HG03378 (cell line): ENCODE data around the gene CPS1.

Experiments used
- ATAC-seq: cut with Tn5 transposase; IDR thresholded peaks from one replicate; pipeline ENCODE4 v1.9.1; 2021; ENCODE audit warnings: mild to moderate bottlenecking, moderate library complexity; ENCODE audit not compliant: unreplicated experiment

The CPS1 gene

GRCh38 chr2:210556329-210556980, at the start of gene CPS1:
TSS of gene CPS1 (plus strand) at chr2:210556599. CDS start at chr2:210556734, 135 bp downstream.
- no peak for ATAC-seq

GRCh38 chr2:210515911-210516310, 40.5 kb upstream of the CPS1 start:
- ATAC-seq: no peak

- no peak for ATAC-seq
These were observed 39.1 kb upstream of the CPS1 start for GRCh38 chr2:210517264-210517663.

GRCh38 chr2:210519594-210519993, 36.8 kb upstream of the CPS1 start:
- no peak for ATAC-seq

- ATAC-seq: no peak
These were observed 34.0 kb upstream of the CPS1 start for GRCh38 chr2:210522399-210522798.

- no peak for ATAC-seq
These were observed 32.6 kb upstream of the CPS1 start for GRCh38 chr2:210523650-210524289.

GRCh38 chr2:210524533-210524932, 31.9 kb upstream of the CPS1 start:
- ATAC-seq: no peak

- peak; percentile 93 for ATAC-seq
These were observed 29.1 kb upstream of the CPS1 start for GRCh38 chr2:210527286-210527685.

- no peak for ATAC-seq
These were observed 27.7 kb upstream of the CPS1 start for GRCh38 chr2:210528716-210529115.

GRCh38 chr2:210531050-210531449, 25.3 kb upstream of the CPS1 start:
- ATAC-seq: no peak

- no peak for ATAC-seq
These were observed 24.9 kb upstream of the CPS1 start for GRCh38 chr2:210531482-210531881.

GRCh38 chr2:210533389-210533788, 23.0 kb upstream of the CPS1 start:
- ATAC-seq: no peak

GRCh38 chr2:210534879-210535278, 21.5 kb upstream of the CPS1 start:
- no peak for ATAC-seq

- ATAC-seq: peak; percentile 75
These were observed 19.3 kb upstream of the CPS1 start for GRCh38 chr2:210536973-210537650.

- ATAC-seq: no peak
These were observed 17.4 kb upstream of the CPS1 start for GRCh38 chr2:210539035-210539434.

- no peak for ATAC-seq
These were observed 16.6 kb upstream of the CPS1 start for GRCh38 chr2:210539578-210540416.

GRCh38 chr2:210540471-210540870, 15.9 kb upstream of the CPS1 start:
- ATAC-seq: no peak

- no peak for ATAC-seq
These were observed 15.5 kb upstream of the CPS1 start for GRCh38 chr2:210540900-210541289.

GRCh38 chr2:210541290-210541902, 15.0 kb upstream of the CPS1 start:
- ATAC-seq: no peak

- ATAC-seq: no peak
These were observed 12.3 kb upstream of the CPS1 start for GRCh38 chr2:210544007-210544590.
